ENCODE measurements around the gene KANSL3. TPM values are rescaled to one million over a fixed set of nuclear protein-coding genes. Genes with fewer than 3 reads are reported as not detected.

The KANSL3 gene
- total RNA-seq, 4 donors from 2014 or later = 34.7 to 65.0 (median 39.7) TPM

DNA sequence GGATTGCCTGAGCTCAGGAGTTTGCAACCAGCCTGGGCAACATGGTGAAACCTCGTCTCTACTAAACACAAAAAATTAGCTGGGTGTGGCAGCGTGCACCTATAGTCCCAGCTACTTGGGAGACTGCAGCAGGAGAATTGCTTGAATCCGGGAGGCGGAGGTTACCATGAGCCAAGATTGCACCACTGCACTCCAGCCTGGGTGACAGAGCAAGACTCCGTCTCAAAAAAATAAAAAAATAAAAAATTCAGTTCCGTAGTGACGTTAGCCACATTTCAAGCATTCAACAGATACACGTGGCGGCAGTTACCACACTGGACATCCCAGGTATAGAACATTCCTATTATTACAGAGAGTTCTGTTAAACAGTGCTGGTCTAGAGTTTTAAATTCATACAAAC is 4.5 kb downstream of the KANSL3 start:
- TF ChIP-seq, protein P1, sequence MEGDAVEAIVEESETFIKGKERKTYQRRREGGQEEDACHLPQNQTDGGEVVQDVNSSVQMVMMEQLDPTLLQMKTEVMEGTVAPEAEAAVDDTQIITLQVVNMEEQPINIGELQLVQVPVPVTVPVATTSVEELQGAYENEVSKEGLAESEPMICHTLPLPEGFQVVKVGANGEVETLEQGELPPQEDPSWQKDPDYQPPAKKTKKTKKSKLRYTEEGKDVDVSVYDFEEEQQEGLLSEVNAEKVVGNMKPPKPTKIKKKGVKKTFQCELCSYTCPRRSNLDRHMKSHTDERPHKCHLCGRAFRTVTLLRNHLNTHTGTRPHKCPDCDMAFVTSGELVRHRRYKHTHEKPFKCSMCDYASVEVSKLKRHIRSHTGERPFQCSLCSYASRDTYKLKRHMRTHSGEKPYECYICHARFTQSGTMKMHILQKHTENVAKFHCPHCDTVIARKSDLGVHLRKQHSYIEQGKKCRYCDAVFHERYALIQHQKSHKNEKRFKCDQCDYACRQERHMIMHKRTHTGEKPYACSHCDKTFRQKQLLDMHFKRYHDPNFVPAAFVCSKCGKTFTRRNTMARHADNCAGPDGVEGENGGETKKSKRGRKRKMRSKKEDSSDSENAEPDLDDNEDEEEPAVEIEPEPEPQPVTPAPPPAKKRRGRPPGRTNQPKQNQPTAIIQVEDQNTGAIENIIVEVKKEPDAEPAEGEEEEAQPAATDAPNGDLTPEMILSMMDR (IDR thresholded peaks at IDR 0.05; ENCODE audit: low read depth) = no peak

- TF ChIP-seq, protein P1 (IDR thresholded peaks at IDR 0.05; ENCODE audit: low read depth) = no peak
These were observed 6.2 kb downstream of the KANSL3 start for GRCh38 chr2:96631804-96632435.

GRCh38 chr2:96626553-96626942 is 11.6 kb downstream of the KANSL3 start:
- TF ChIP-seq, protein P1 (IDR thresholded peaks at IDR 0.05; ENCODE audit: low read depth) = no peak

DNA sequence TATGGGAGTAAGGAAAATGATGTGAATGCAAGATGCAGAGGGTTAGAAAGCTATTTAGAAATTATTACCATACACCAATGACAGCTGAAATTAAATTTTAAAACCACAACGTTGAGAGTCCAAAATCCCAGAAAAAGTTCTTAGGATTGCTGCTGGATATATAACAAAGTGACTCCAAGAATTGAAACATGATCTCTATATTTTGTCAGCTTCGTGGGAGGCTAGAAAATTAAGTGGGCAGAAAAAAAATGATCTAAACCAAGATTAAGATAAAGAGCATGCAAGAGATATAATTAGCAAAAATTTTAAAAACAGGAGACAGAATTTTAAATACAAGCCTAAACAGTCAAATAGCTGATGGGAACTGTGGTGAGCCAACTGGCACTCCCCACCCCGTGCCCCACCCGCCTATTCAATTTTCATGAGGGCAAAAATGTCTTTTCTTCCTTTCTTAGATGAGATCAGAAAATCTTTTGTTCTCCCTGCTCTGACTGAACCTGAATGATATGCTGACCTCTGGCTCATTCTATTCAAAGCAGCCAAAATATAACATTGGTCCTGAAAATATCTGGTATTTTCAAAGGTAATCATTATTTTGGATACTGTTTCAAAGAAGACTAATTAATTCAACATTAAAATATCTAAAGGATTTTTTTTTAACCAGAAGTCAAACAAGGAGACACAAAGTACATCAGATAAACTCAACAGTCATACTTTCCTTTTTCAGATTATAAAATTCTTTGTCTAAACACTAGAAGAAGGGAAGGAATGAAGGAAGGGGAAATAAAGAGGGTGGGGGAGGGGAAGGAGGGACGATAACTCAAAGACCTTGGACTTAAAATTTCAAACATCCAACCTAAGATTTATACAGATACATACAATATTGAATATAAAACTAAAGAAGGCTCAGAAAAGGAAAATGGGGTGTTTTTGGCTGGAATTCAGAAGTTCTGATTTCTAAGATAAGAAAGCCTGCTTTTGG is 12.2 kb downstream of the KANSL3 start:
- TF ChIP-seq, protein P1 (IDR thresholded peaks at IDR 0.05; ENCODE audit: low read depth) = no peak

GRCh38 chr2:96623116-96623515 is 15.0 kb downstream of the KANSL3 start:
- TF ChIP-seq, protein P1 (IDR thresholded peaks at IDR 0.05; ENCODE audit: low read depth) = no peak

DNA sequence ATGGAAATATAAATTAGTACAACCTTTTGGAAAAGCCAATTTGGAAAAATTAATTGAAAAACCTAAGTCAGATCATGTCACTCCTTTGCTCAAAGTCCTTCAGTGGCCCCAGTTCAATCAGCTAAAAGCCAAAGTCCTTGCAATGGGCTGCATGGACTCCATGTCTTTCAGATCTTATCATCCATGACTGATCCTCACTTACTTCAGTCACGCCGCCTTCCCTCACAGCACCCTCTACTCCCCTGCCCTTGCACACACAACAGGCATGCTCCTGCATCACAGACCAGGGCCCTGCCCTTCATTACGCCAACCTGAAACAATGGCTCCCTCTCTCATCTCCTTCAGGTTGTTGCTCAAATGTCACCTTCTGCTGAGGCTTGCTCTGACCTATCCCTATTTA is 15.6 kb downstream of the KANSL3 start:
- TF ChIP-seq, protein P1 (IDR thresholded peaks at IDR 0.05; ENCODE audit: low read depth) = no peak

DNA sequence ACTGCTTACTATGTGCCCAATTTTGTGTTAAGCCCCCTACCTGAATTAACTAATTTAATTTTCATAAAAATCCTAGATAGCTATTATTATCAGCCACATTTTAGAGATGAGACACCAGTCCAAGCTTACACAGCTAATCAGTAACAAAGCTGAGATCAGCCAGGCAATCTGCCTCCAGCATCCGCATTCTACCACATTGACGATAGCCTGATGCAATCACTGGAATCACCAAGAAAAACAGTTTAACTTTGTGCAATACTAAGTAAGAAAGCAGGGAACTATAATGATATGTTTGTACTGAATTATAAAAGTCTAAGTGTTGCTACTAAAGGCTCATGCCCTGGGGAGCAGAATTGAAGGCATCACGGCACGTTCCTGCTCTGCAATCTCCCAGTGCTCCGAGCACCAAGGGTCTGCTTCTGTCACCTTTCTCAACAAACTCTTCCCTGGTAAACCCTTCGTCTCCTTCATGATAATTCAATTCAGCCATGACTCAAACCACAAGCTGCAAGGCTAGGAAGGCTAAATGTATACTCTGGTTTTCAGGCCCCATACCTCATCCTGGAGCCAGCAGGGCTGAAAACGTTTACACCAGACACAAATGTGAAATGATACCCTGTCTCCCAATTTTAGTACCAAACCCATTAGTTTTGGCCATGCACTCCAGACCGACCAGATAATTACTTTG is 19.4 kb downstream of the KANSL3 start:
- TF ChIP-seq, protein P1 (IDR thresholded peaks at IDR 0.05; ENCODE audit: low read depth) = no peak

All from subcutaneous adipose tissue (tissue), 4 donors.